Psoas muscle (tissue), 8 donors: Measurements from ENCODE around the gene OR2V2. TPM values are rescaled to one million over a fixed set of nuclear protein-coding genes. Genes with fewer than 3 reads are reported as not detected.

Source experiments
- ATAC-seq, 4 donors: fragments of 200-7000 bp; cut with Tn5 transposase; one replicate each; pipeline ENCODE4 v1.9.1; 2020; ENCODE audit warnings: moderate library complexity in 3 of 4, mild to moderate bottlenecking in 2 of 4
- DNase-seq, 2 donors: peaks; one replicate each; pipeline ENCODE4 v3.0.0-alpha.2; 2020
- H3K27ac ChIP-seq: fragments of 200-600 bp; one replicate; pipeline ENCODE4 v1.8.0; 2022
- H3K27me3 ChIP-seq, 3 donors: fragments of 200-600 bp in 1 of 3; one replicate each; pipeline versions ENCODE4 v1.6.1 to v1.8.0; 2013 to 2022; ENCODE audit warnings: low read length in 2 of 3, mild to moderate bottlenecking in 2 of 3, moderate library complexity in 1 of 3; ENCODE audit not compliant: insufficient read depth in 3 of 3
- H3K36me3 ChIP-seq, 2 donors: fragments of 200-600 bp in 1 of 2; one replicate each; pipeline versions ENCODE4 v1.6.1 to v1.8.0; 2013 to 2022; ENCODE audit warnings: low read depth in 1 of 2, mild to moderate bottlenecking in 1 of 2, moderate library complexity in 1 of 2; ENCODE audit not compliant: insufficient read depth in 1 of 2
- H3K4me1 ChIP-seq: fragments of 200-600 bp; one replicate; pipeline ENCODE4 v1.8.0; 2022
- H3K4me3 ChIP-seq: fragments of 200-600 bp; one replicate; pipeline ENCODE4 v1.8.0; 2022; ENCODE audit warnings: mild to moderate bottlenecking
- H3K9me3 ChIP-seq: fragments of 200-600 bp; one replicate; pipeline ENCODE4 v1.8.0; 2022
- CTCF ChIP-seq: fragments of 200-600 bp; IDR thresholded peaks from one replicate; pipeline ENCODE4 v1.8.0; 2022; ENCODE audit warnings: antibody characterized with exemption
- WGBS, 3 donors: extraction: QIAGEN DNeasy Blood & Tissue Kit; methylation state at CpG; one replicate each; pipeline versions ENCODE4 v1.1.6 to v1.1.7; 2013; 5-methylcytosine and 5-hydroxymethylcytosine counted together
- intact Hi-C, 2 donors: fragments of 100-400 bp; cut with DNase I; formaldehyde crosslinking; loops; one replicate each; pipeline versions ENCODE4 v1.11.0 to v1.14.2; 2022
- polyA plus RNA-seq, 3 donors: library from polyadenylated mRNA; stranded (reverse); fragments of 200-250 nt; gene quantifications; one replicate each; pipeline ENCODE4 v1.2.3, GENCODE V29; 2013
- total RNA-seq, 4 donors: library from RNA; stranded (reverse); fragmentation: NEBNext Ultra II Directional in 2 of 4; extraction: Animal tissue kit (Norgen Biotek cat#: 25700) in 2 of 4; gene quantifications; one replicate each; pipeline versions ENCODE4 v1.2.1 to v1.2.4, GENCODE V29; 2021 to 2023
- donor health status: healthy with polysubstance abuse.
- donor health status: DM: no; HTN: no; CAD: no; lungs with moderate emphysema.
- donor health status: Bipolar disorder and iron deficiency.
- donor health status: healthy.
- donor health status: DM: yes; HTN: yes; CAD: no.
- donor health status: DM: no; HTN: no; CAD: no.
- donor health status: DM: no; HTN: no; CAD: no.
- donor health status: DM: yes; HTN: yes; CAD: no.

OR2V2 gene
- total and polyA plus RNA-seq, 7 donors = not detected

DNA sequence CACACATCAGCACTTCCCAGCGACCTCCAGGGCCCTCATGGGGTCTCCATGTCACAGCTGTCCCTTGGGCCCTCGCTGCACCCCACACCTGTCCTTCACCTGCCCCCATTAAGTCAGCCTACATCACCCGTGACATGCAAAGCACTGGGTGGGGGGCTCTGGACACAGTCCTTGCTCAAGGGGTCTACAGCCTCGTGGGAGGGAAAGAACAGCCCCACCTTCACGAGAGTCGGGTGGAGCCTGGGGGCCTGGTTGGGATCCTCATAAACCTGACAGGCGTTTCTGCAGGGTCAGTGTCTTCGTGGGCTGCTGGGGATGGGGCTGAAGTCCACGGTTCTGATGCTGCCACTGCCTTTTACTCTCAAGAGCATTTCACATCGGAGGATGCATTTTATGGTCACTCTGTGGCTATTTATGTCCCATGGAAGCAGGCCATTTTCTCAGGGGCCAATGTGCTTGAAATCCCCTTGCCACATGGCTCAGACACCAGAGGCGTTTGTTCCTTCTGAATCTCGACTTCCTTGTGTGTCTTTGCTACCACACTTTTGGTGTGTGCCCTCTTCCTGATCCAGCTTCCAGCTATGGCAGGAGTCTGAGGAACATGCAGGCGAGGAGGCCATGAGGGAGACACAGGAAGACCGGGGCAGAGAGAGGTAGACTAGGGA is 16.4 kb upstream of the OR2V2 start, which contains the start of gene OR2V1:
Gene OR2V1, minus strand, starts transcription at position 338 of the 665 bp plus-strand sequence. CDS start 5,865 bp downstream, outside the sequence.
- intact Hi-C loops = no loop called here
- TF ChIP-seq CTCF = no peak
- Histone ChIP-seq H3K4me1 (no peaks in the 10 kb centered on the region), H3K9me3 (peaks cover 1% of the 10 kb centered on the region), H3K36me3 (no peaks in the 10 kb centered on the region), H3K4me3 (no peak within 1 kb of the TSS), H3K27me3 (peaks cover 3 to 41% (median 17%) of the 10 kb centered on the region in 3 donors), H3K27ac (no peak within 1 kb of the TSS)
- DNase-seq = no peak
- WGBS, 3 donors = 65 to 72% (median 70%) methylated on average over 14 of the region's 14 CpGs
- ATAC-seq = no peak

DNA sequence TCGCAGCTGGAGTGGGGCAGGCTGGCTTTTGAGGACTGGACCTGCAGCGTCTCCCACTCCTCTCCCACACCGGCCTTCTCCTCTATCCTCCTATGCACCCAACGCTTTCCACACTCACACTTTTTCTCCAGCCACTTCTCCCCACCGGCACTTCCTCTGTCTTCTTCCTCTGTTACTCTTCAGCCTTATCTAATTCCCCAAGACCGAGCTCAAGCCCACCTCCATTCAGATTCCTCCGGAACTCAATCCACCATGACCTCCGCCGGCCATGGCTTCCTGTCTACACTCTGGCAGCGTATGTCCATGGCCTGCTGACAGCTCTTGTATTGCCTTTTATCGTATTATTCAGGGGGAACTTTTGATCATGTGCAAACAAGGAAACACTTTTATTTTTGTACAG is 15.9 kb upstream of the OR2V2 start:
- 68 to 76% (median 69%) methylated on average over 10 to 11 of the region's 11 CpGs for WGBS, 3 donors
- Histone ChIP-seq H3K27ac (no peak overlapping the region), H3K27me3 (peaks cover 3 to 38% (median 17%) of the 10 kb centered on the region in 3 donors), H3K4me1 (no peaks in the 10 kb centered on the region), H3K36me3 (no peaks in the 10 kb centered on the region), H3K4me3 (no peak overlapping the region), H3K9me3 (peaks cover 7% of the 10 kb centered on the region)
- DNase-seq (no peak), ATAC-seq (no peak)
- intact Hi-C loops = no loop called here
- TF ChIP-seq CTCF = no peak

GRCh38 chr5:181133083-181133482 is 14.3 kb upstream of the OR2V2 start:
- 78 to 86% (median 82%) methylated on average over 3 of the region's 3 CpGs for WGBS, 3 donors
- DNase-seq = no peak
- Histone ChIP-seq H3K4me3 (no peak overlapping the region), H3K9me3 (peaks cover 9% of the 10 kb centered on the region), H3K27ac (no peak overlapping the region), H3K36me3 (no peaks in the 10 kb centered on the region), H3K4me1 (no peaks in the 10 kb centered on the region), H3K27me3 (peaks cover 2 to 23% (median 3%) of the 10 kb centered on the region in 3 donors)
- TF ChIP-seq CTCF = no peak
- intact Hi-C loops = no loop called here
- no peak for ATAC-seq

DNA sequence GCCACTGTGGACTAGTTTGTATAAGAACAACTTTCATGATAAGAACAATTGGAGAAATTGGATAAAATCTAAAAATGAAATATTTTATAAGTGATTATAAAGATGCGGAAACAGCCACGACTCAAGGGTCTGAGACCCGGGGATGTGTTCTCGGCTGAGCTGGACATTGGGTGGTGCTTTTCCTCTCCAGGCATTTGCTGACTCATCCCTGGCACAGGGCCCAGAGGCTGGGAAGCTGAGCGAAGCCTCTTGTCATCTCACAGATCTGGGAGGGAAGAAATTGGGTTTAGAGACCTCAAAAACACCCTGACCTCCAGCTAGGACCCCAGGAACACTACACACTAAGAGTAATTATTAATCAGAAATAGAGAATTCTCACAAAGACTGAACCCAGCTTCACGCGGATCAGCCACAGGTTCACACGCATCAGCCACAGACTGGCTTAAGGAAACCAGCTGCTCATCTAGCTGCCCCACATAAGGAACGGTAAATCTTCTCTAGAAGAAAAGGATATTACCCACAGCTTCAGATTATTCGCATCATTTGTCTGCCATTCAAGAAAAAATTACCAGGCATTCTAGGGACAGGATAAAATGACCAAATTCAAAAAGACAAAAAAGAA is 13.7 kb upstream of the OR2V2 start:
- no peak overlapping the region for H3K4me3 ChIP-seq
- DNase-seq = peak; percentile 76 to 79
- H3K4me1 ChIP-seq = no peaks in the 10 kb centered on the region
- intact Hi-C loops = no loop called here
- no peak for ATAC-seq
- no peak for TF ChIP-seq CTCF
- 37 to 43% (median 39%) methylated on average over 10 of the region's 10 CpGs for WGBS, 3 donors
- no peaks in the 10 kb centered on the region for H3K36me3 ChIP-seq
- no peak overlapping the region for H3K27ac ChIP-seq
- H3K27me3 ChIP-seq = peaks cover 0 to 17% (median 3%) of the 10 kb centered on the region in 3 donors
- H3K9me3 ChIP-seq = peaks cover 9% of the 10 kb centered on the region
